ENCODE results near the gene SPINK8.
"Not testable (repeated sequence)": the region's sequence is repeated elsewhere in the genome, so short reads cannot be mapped to it uniquely, and the experiment has no call there.

SPINK8 gene

GRCh38 chr3:48276911-48277641 lies 56.4 kb downstream of the SPINK8 start:
- no peak for DNase-seq (ENCODE audit: low read depth)

- DNase-seq (ENCODE audit: low read depth) = no peak
Observed at GRCh38 chr3:48275287-48276027, 58.0 kb downstream of the SPINK8 start.

GRCh38 chr3:48274452-48274851 lies 59.0 kb downstream of the SPINK8 start:
- no peak for DNase-seq (ENCODE audit: low read depth)

- DNase-seq (ENCODE audit: low read depth) = peak; percentile 41
Observed at GRCh38 chr3:48273594-48274211, 59.8 kb downstream of the SPINK8 start.

GRCh38 chr3:48271763-48272498 lies 61.5 kb downstream of the SPINK8 start:
- DNase-seq (ENCODE audit: low read depth) = no peak

- DNase-seq (ENCODE audit: low read depth) = not testable (repeated sequence)
Observed at GRCh38 chr3:48271223-48271622, 62.2 kb downstream of the SPINK8 start.

GRCh38 chr3:48270306-48270705 lies 63.2 kb downstream of the SPINK8 start:
- no peak for DNase-seq (ENCODE audit: low read depth)

- DNase-seq (ENCODE audit: low read depth) = no peak
Observed at GRCh38 chr3:48269592-48269991, 63.9 kb downstream of the SPINK8 start.

- DNase-seq (ENCODE audit: low read depth) = peak; percentile 52
Observed at GRCh38 chr3:48268936-48269561, 64.4 kb downstream of the SPINK8 start.

- peak; percentile 81 for DNase-seq (ENCODE audit: low read depth)
Observed at GRCh38 chr3:48268381-48268935, 65.0 kb downstream of the SPINK8 start.

GRCh38 chr3:48267782-48268181 lies 65.7 kb downstream of the SPINK8 start:
- DNase-seq (ENCODE audit: low read depth) = no peak

- DNase-seq (ENCODE audit: low read depth) = no peak
Observed at GRCh38 chr3:48258530-48258929, 74.9 kb downstream of the SPINK8 start.
